ENCODE results near the gene LACTB. TPM values are rescaled to one million over a fixed set of nuclear protein-coding genes. Genes with fewer than 3 reads are reported as not detected.
A peak's percentile ranks its signal among the peaks of the same experiment; 100 is the strongest.

The LACTB gene, protein sequence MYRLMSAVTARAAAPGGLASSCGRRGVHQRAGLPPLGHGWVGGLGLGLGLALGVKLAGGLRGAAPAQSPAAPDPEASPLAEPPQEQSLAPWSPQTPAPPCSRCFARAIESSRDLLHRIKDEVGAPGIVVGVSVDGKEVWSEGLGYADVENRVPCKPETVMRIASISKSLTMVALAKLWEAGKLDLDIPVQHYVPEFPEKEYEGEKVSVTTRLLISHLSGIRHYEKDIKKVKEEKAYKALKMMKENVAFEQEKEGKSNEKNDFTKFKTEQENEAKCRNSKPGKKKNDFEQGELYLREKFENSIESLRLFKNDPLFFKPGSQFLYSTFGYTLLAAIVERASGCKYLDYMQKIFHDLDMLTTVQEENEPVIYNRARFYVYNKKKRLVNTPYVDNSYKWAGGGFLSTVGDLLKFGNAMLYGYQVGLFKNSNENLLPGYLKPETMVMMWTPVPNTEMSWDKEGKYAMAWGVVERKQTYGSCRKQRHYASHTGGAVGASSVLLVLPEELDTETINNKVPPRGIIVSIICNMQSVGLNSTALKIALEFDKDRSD
- 14.9 to 17.2 TPM (median 14.9 TPM) in 3 replicates for total RNA-seq (2021)
- percentile 68 among the genes with signal in this experiment for Bru-seq, nascent RNA
- long read RNA-seq, experiment 1, transcript LACTB-201 (6 exons, 1,972 nt), result major isoform, 34 of 49 reads
- long read RNA-seq, experiment 1, partial matches to known transcripts, result 4 of 49 reads
- long read RNA-seq, experiment 1, other reads (novel, unspliced or antisense), result 10 of 49 reads
- long read RNA-seq, experiment 2, transcript LACTB-201 (6 exons, 1,972 nt), result major isoform, 17 of 34 reads
- long read RNA-seq, experiment 2, partial matches to known transcripts, result 3 of 34 reads
- long read RNA-seq, experiment 2, other reads (novel, unspliced or antisense), result 13 of 34 reads
- long read RNA-seq, experiment 3, partial matches to known transcripts, result 2 of 5 reads
- long read RNA-seq, experiment 3, other reads (novel, unspliced or antisense), result 3 of 5 reads

GRCh38 chr15:63121382-63122001 lies at the start of gene LACTB:
TSS of gene LACTB (plus strand) at chr15:63121861. CDS start at chr15:63121872, 11 bp downstream.
- Mint-ChIP-seq H3K36me3 (peaks cover 8% of the 10 kb centered on the region), H3K27ac (peak within 1 kb of the TSS; percentile 87), H3K27me3 (ENCODE audit: low read depth) (no peaks in the 10 kb centered on the region; the same call in 1 of the 2 replicates), H3K4me3 (peak within 1 kb of the TSS; percentile 83), H3K9me3 (peaks cover 14% of the 10 kb centered on the region), H3K4me1 (peaks cover 10% of the 10 kb centered on the region)
- ChIA-PET CTCF (no interaction called here), POLR2A (no interaction called here)
- DNase-seq (ENCODE audit: low spot score) (peak; percentile 85), ATAC-seq (peak; percentile 87)
- TF ChIP-seq CTCF (IDR thresholded peaks at IDR 0.05) (no peak), ELF4 (CRISPR knock-in tag; IDR thresholded peaks at IDR 0.05; ENCODE audit: low read depth) (no peak), SP1 (CRISPR knock-in tag; conservative IDR thresholded peaks at IDR 0.05) (peak; percentile 79), ZNF423 (CRISPR knock-in tag; IDR thresholded peaks at IDR 0.05) (peak; percentile 34; the same call in 1 of the 2 replicates), E2F5 (CRISPR knock-in tag; IDR thresholded peaks at IDR 0.05) (0 out of 2 replicates have a peak, but pooled peaks have one; percentile 36), FOXP1 (CRISPR knock-in tag; IDR thresholded peaks at IDR 0.05; ENCODE audit: borderline replicate concordance) (no peak), TEAD1 (CRISPR knock-in tag; IDR thresholded peaks at IDR 0.05) (0 out of 2 replicates have a peak, but pooled peaks have one; percentile 13), ZNF232 (CRISPR knock-in tag; IDR thresholded peaks at IDR 0.05) (0 out of 2 replicates have a peak, but pooled peaks have one; percentile 29), ZNF671 (CRISPR knock-in tag; IDR thresholded peaks at IDR 0.05) (no peak), ETV6 (CRISPR knock-in tag; IDR thresholded peaks at IDR 0.05) (no peak), ZSCAN18 (CRISPR knock-in tag; IDR thresholded peaks at IDR 0.05) (no peak)

GRCh38 chr15:63072023-63072650 lies 49.5 kb upstream of the LACTB start:
- CTCF ChIA-PET, result interaction anchor here (0.8 to 1.5 kb wide), 2 partner anchors 16 to 330 kb away, joined by 3 to 4 read pairs; no protein-coding TSS in a partner anchor
- ATAC-seq (no peak), DNase-seq (ENCODE audit: low spot score) (no peak)
- Mint-ChIP-seq H3K4me3 (no peak overlapping the region), H3K27ac (peak overlapping the region; percentile 37), H3K36me3 (peaks cover 39% of the 10 kb centered on the region), H3K27me3 (ENCODE audit: low read depth) (no peaks in the 10 kb centered on the region), H3K4me1 (peaks cover 51% of the 10 kb centered on the region), H3K9me3 (no peaks in the 10 kb centered on the region)
- POLR2A ChIA-PET, result interaction anchor here (1.1 kb wide), 1 partner anchor 24 kb away, joined by 5 read pairs; no protein-coding TSS in a partner anchor
- no peak for TF ChIP-seq OVOL2 (CRISPR knock-in tag; IDR thresholded peaks at IDR 0.05; ENCODE audit: borderline replicate concordance)
- no peak for TF ChIP-seq NR3C1 (CRISPR knock-in tag; conservative IDR thresholded peaks at IDR 0.05; ENCODE audit: low read depth)
- no peak for TF ChIP-seq HMGXB4 (CRISPR knock-in tag; IDR thresholded peaks at IDR 0.05)
- no peak for TF ChIP-seq SMAD3 (CRISPR knock-in tag; IDR thresholded peaks at IDR 0.05; ENCODE audit: borderline replicate concordance)
- TF ChIP-seq RELA (CRISPR knock-in tag; IDR thresholded peaks at IDR 0.05; ENCODE audit: borderline replicate concordance), result no peak
- TF ChIP-seq FOXP4 (CRISPR knock-in tag; IDR thresholded peaks at IDR 0.05), result no peak
- TF ChIP-seq, protein P1, sequence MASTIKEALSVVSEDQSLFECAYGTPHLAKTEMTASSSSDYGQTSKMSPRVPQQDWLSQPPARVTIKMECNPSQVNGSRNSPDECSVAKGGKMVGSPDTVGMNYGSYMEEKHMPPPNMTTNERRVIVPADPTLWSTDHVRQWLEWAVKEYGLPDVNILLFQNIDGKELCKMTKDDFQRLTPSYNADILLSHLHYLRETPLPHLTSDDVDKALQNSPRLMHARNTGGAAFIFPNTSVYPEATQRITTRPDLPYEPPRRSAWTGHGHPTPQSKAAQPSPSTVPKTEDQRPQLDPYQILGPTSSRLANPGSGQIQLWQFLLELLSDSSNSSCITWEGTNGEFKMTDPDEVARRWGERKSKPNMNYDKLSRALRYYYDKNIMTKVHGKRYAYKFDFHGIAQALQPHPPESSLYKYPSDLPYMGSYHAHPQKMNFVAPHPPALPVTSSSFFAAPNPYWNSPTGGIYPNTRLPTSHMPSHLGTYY (CRISPR knock-in tag; IDR thresholded peaks at IDR 0.05), result no peak
- TF ChIP-seq IRF2 (CRISPR knock-in tag; IDR thresholded peaks at IDR 0.05; ENCODE audit: borderline replicate concordance, low read depth), result no peak
- no peak for TF ChIP-seq ZNF219 (CRISPR knock-in tag; IDR thresholded peaks at IDR 0.05; ENCODE audit: borderline replicate concordance)
- TF ChIP-seq, protein P2, sequence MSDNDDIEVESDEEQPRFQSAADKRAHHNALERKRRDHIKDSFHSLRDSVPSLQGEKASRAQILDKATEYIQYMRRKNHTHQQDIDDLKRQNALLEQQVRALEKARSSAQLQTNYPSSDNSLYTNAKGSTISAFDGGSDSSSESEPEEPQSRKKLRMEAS (CRISPR knock-in tag; IDR thresholded peaks at IDR 0.05), result no peak
